Mammary epithelial cell (primary cell): ENCODE measurements around the gene OR52I2.

Source experiments
- EZH2 ChIP-seq: IDR thresholded peaks from 2 replicates; pipeline ENCODE4 v1.6.1; 2012; ENCODE audit warnings: low read length, inconsistent platforms, borderline replicate concordance
- TF ChIP-seq, protein P1 (sequence below), 2 donors: IDR thresholded peaks in 1 of 2; conservative IDR thresholded peaks in 1 of 2; 2 replicates each; pipeline ENCODE4 v1.5.1; 2011 to 2012; ENCODE audit warnings: inconsistent platforms in 2 of 2, low read length in 2 of 2, mild to moderate bottlenecking in 2 of 2, control low read depth in 1 of 2, low read depth in 1 of 2; ENCODE audit not compliant: insufficient read depth in 1 of 2; ENCODE audit errors: extremely low read depth in 1 of 2

DNA sequence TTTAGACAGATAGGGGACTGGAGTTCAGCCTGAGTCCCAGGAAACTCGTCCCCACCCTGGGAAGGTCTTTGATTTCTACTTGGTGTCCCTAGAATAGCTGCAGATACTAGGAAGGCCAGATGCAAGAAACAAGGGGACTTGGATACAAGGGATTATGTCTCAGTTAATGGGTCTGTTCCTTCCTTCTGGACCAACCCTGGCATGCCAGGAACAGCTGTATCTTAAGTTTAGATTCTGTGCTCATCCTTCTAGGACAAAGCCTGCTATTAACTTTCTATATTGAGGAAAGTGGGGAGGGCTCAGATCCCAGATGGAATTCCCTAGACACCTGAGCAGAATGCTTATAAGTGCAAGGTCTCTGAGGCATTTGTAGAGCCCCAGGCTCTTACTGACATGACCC, 40.5 kb upstream of the OR52I2 start:
- no peak for TF ChIP-seq EZH2
- TF ChIP-seq, protein P1, sequence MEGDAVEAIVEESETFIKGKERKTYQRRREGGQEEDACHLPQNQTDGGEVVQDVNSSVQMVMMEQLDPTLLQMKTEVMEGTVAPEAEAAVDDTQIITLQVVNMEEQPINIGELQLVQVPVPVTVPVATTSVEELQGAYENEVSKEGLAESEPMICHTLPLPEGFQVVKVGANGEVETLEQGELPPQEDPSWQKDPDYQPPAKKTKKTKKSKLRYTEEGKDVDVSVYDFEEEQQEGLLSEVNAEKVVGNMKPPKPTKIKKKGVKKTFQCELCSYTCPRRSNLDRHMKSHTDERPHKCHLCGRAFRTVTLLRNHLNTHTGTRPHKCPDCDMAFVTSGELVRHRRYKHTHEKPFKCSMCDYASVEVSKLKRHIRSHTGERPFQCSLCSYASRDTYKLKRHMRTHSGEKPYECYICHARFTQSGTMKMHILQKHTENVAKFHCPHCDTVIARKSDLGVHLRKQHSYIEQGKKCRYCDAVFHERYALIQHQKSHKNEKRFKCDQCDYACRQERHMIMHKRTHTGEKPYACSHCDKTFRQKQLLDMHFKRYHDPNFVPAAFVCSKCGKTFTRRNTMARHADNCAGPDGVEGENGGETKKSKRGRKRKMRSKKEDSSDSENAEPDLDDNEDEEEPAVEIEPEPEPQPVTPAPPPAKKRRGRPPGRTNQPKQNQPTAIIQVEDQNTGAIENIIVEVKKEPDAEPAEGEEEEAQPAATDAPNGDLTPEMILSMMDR (conservative IDR thresholded peaks at IDR 0.05 in 1 of 2, IDR thresholded peaks at IDR 0.05 in 1 of 2; ENCODE audit: extremely low read depth in 1 of 2, insufficient read depth in 1 of 2, low read depth in 1 of 2, low read length in 2 of 2), result no peak
